ENCODE measurements around the gene TBC1D2B. TPM values are rescaled to one million over a fixed set of nuclear protein-coding genes. Genes with fewer than 3 reads are reported as not detected.

Gene TBC1D2B
- polyA plus RNA-seq, 1 donor (not counting 4 experiments of a cell fraction or from before 2014, with no cell fraction given): 27.0 TPM

DNA sequence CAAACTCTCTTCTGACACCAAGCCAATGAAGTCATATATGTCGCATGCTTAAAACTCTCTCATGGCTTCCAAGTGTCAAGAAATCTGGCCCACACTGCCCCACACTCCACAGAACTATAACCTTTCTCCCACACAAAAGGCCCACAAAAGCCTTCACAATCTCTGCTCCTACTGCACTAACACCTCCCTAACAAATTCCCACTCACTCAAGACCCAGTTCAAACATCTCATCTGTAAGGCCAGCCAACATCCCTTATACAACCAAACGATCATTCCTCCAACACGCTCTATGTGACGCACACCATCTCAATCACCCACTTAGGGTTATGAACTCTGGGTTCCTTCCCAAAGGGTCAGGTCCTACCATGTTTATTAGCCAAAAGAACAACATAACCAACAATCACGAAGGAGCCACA, 13.5 kb downstream of the TBC1D2B start:
- dilution Hi-C loops (cut with MboI; ENCODE audit: extremely low pct_ligation_motif_present, low sequenced_read_pairs): no loop called here
- Histone ChIP-seq H2AFZ (ENCODE audit: control insufficient read depth, low read length) (no peak overlapping the region), H3K4me3 (ENCODE audit: control insufficient read depth in 2 of 3, extremely low read depth in 1 of 3, insufficient read depth in 2 of 3, low read depth in 1 of 3, low read length in 3 of 3) (no peak overlapping the region), H3K4me1 (ENCODE audit: control insufficient read depth, extremely low read depth, insufficient read depth, low read length) (peaks cover 22% of the 10 kb centered on the region), H3K27me3 (ENCODE audit: control insufficient read depth, extremely low read depth, insufficient read depth, low read length) (no peaks in the 10 kb centered on the region), H3K9me3 (ENCODE audit: control insufficient read depth, low read depth, low read length) (no peaks in the 10 kb centered on the region), H3K79me2 (ENCODE audit: control insufficient read depth, insufficient read depth, low read length) (peaks cover 73% of the 10 kb centered on the region), H3K4me2 (ENCODE audit: control insufficient read depth, extremely low read depth, insufficient read depth, low read depth, low read length) (no peak overlapping the region), H3K27ac (ENCODE audit: control insufficient read depth, insufficient read depth, low read length) (no peak overlapping the region), H4K20me1 (ENCODE audit: control insufficient read depth, extremely low read depth, insufficient read depth, low read length) (no peaks in the 10 kb centered on the region), H3K9me1 (ENCODE audit: control insufficient read depth, extremely low read depth, insufficient read depth, low read length) (peaks cover 3% of the 10 kb centered on the region), H3K9ac (ENCODE audit: control insufficient read depth, extremely low read depth, insufficient read depth, low read length) (no peak overlapping the region), H3K36me3 (ENCODE audit: control insufficient read depth in 2 of 2, extremely low read depth in 1 of 2, insufficient read depth in 2 of 2, low read length in 2 of 2) (no peaks in the 10 kb centered on the region)
- FAIRE-seq (no peak), DNase-seq (ENCODE audit: low read depth, low spot score) (no peak)
- no peak for TF ChIP-seq EZH2 (IDR thresholded peaks at IDR 0.05; ENCODE audit: low read length)
- TF ChIP-seq, protein P1, sequence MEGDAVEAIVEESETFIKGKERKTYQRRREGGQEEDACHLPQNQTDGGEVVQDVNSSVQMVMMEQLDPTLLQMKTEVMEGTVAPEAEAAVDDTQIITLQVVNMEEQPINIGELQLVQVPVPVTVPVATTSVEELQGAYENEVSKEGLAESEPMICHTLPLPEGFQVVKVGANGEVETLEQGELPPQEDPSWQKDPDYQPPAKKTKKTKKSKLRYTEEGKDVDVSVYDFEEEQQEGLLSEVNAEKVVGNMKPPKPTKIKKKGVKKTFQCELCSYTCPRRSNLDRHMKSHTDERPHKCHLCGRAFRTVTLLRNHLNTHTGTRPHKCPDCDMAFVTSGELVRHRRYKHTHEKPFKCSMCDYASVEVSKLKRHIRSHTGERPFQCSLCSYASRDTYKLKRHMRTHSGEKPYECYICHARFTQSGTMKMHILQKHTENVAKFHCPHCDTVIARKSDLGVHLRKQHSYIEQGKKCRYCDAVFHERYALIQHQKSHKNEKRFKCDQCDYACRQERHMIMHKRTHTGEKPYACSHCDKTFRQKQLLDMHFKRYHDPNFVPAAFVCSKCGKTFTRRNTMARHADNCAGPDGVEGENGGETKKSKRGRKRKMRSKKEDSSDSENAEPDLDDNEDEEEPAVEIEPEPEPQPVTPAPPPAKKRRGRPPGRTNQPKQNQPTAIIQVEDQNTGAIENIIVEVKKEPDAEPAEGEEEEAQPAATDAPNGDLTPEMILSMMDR (optimal IDR thresholded peaks at IDR 0.05 in 1 of 3, IDR thresholded peaks at IDR 0.05 in 1 of 3, conservative IDR thresholded peaks at IDR 0.05 in 1 of 3; ENCODE audit: extremely low read depth in 1 of 3, insufficient read depth in 2 of 3, low read length in 3 of 3): no peak

DNA sequence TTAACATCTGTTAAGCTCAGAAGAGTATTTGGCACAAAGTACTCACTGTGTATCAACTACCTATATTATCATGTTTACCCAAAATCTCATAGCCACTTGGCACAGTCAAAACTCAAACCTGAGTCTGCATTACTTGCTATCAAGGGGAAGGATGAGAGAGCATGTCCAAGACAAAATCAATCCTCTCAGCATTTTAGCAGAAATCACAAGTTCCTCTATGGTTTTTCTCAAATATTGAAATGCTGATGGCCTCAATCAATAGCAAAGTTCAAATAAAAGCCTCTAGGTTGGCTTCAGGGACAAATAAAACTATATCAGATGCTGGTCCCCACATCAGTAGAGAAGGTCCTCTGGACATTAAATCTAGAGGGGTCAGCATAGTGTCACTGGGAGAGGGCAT, 14.3 kb downstream of the TBC1D2B start:
- Histone ChIP-seq H3K4me1 (ENCODE audit: control insufficient read depth, extremely low read depth, insufficient read depth, low read length) (peaks cover 25% of the 10 kb centered on the region), H4K20me1 (ENCODE audit: control insufficient read depth, extremely low read depth, insufficient read depth, low read length) (no peaks in the 10 kb centered on the region), H3K79me2 (ENCODE audit: control insufficient read depth, insufficient read depth, low read length) (peaks cover 73% of the 10 kb centered on the region), H3K36me3 (ENCODE audit: control insufficient read depth in 2 of 2, extremely low read depth in 1 of 2, insufficient read depth in 2 of 2, low read length in 2 of 2) (no peaks in the 10 kb centered on the region), H3K9me3 (ENCODE audit: control insufficient read depth, low read depth, low read length) (no peaks in the 10 kb centered on the region), H2AFZ (ENCODE audit: control insufficient read depth, low read length) (no peak overlapping the region), H3K4me2 (ENCODE audit: control insufficient read depth, extremely low read depth, insufficient read depth, low read depth, low read length) (no peak overlapping the region), H3K9ac (ENCODE audit: control insufficient read depth, extremely low read depth, insufficient read depth, low read length) (no peak overlapping the region), H3K27ac (ENCODE audit: control insufficient read depth, insufficient read depth, low read length) (no peak overlapping the region), H3K4me3 (ENCODE audit: control insufficient read depth in 2 of 3, extremely low read depth in 1 of 3, insufficient read depth in 2 of 3, low read depth in 1 of 3, low read length in 3 of 3) (no peak overlapping the region), H3K27me3 (ENCODE audit: control insufficient read depth, extremely low read depth, insufficient read depth, low read length) (no peaks in the 10 kb centered on the region), H3K9me1 (ENCODE audit: control insufficient read depth, extremely low read depth, insufficient read depth, low read length) (peaks cover 3% of the 10 kb centered on the region)
- TF ChIP-seq EZH2 (IDR thresholded peaks at IDR 0.05; ENCODE audit: low read length): no peak
- TF ChIP-seq, protein P1 (optimal IDR thresholded peaks at IDR 0.05 in 1 of 3, IDR thresholded peaks at IDR 0.05 in 1 of 3, conservative IDR thresholded peaks at IDR 0.05 in 1 of 3; ENCODE audit: extremely low read depth in 1 of 3, insufficient read depth in 2 of 3, low read length in 3 of 3): no peak
- FAIRE-seq (no peak), DNase-seq (ENCODE audit: low read depth, low spot score) (no peak)
- dilution Hi-C loops (cut with MboI; ENCODE audit: extremely low pct_ligation_motif_present, low sequenced_read_pairs): no loop called here

All from keratinocyte (primary cell).